GM23248 (cell line): ENCODE data around the gene MPV17L2. TPM values are rescaled to one million over a fixed set of nuclear protein-coding genes. Genes with fewer than 3 reads are reported as not detected.

Experiments used
- DNase-seq: peaks from one replicate; pipeline ENCODE4 v3.0.0-alpha.2; 2015
- H2AFZ ChIP-seq: fragments of 200-600 bp; sonication (generic); 2 replicates; pipeline ENCODE4 v1.6.1; 2016; ENCODE audit warnings: antibody characterized with exemption
- H3F3A ChIP-seq: fragments of 200-600 bp; sonication (generic); 2 replicates; pipeline ENCODE4 v1.6.1; 2016; ENCODE audit warnings: mild to moderate bottlenecking, antibody characterized with exemption, mixed run types; ENCODE audit not compliant: insufficient read depth
- H3K27ac ChIP-seq: fragments of 200-600 bp; sonication (generic); 2 replicates; pipeline ENCODE4 v1.5.1; 2016; ENCODE audit warnings: mild to moderate bottlenecking
- H3K27me3 ChIP-seq: fragments of 200-600 bp; sonication (generic); replicated peaks from 2 replicates; pipeline ENCODE4 v1.6.1; 2016; ENCODE audit warnings: mild to moderate bottlenecking; ENCODE audit not compliant: insufficient read depth
- H3K36me3 ChIP-seq: fragments of 200-600 bp; sonication (generic); 2 replicates; pipeline ENCODE4 v1.6.1; 2016; ENCODE audit warnings: low read depth, mild to moderate bottlenecking
- H3K4me1 ChIP-seq: fragments of 200-600 bp; sonication (generic); 2 replicates; pipeline ENCODE4 v1.6.1; 2016; ENCODE audit warnings: mild to moderate bottlenecking; ENCODE audit not compliant: insufficient read depth
- H3K4me2 ChIP-seq: fragments of 200-600 bp; sonication (generic); one replicate; pipeline ENCODE4 v1.6.1; 2016; ENCODE audit warnings: mild to moderate bottlenecking; ENCODE audit not compliant: unreplicated experiment
- H3K4me3 ChIP-seq: fragments of 200-600 bp; sonication (generic); 2 replicates; pipeline ENCODE4 v1.5.1; 2016; ENCODE audit warnings: mild to moderate bottlenecking
- H3K79me2 ChIP-seq: fragments of 200-600 bp; sonication (generic); 2 replicates; pipeline ENCODE4 v1.6.1; 2016; ENCODE audit warnings: mild to moderate bottlenecking; ENCODE audit not compliant: insufficient read depth
- H3K9ac ChIP-seq: fragments of 200-600 bp; sonication (generic); 2 replicates; pipeline ENCODE4 v1.6.1; 2016; ENCODE audit warnings: mild to moderate bottlenecking
- H3K9me2 ChIP-seq: fragments of 200-600 bp; sonication (generic); 2 replicates; pipeline ENCODE4 v1.6.1; 2016; ENCODE audit warnings: mixed run types, mild to moderate bottlenecking, moderate library complexity; ENCODE audit not compliant: insufficient read depth
- H3K9me3 ChIP-seq: fragments of 200-600 bp; sonication (generic); one replicate; pipeline ENCODE4 v1.6.1; 2017; ENCODE audit warnings: low read depth
- H4K20me1 ChIP-seq: fragments of 200-600 bp; sonication (generic); 2 replicates; pipeline ENCODE4 v1.6.0; 2016; ENCODE audit not compliant: insufficient read depth
- EZH2 ChIP-seq: fragments of 200-600 bp; sonication (generic); IDR thresholded peaks from 2 replicates; pipeline ENCODE4 v1.6.1; 2018; ENCODE audit warnings: antibody characterized with exemption, mild to moderate bottlenecking; ENCODE audit not compliant: insufficient read depth, poor library complexity, severe bottlenecking
- EZH2phosphoT487 ChIP-seq: fragments of 200-600 bp; sonication (generic); IDR thresholded peaks from 2 replicates; pipeline ENCODE4 v1.6.1; 2018; ENCODE audit warnings: antibody characterized with exemption, moderate library complexity, mild to moderate bottlenecking, low read depth; ENCODE audit not compliant: insufficient read depth
- WGBS, 2 experiments: methylation state at CpG; one replicate each; pipeline ENCODE4 v1.1.6; 2015 to 2017; ENCODE audit warnings: low lambda C conversion rate in 2 of 2, low coverage in 1 of 2; ENCODE audit errors: missing lambda C conversion rate in 2 of 2; 5-methylcytosine and 5-hydroxymethylcytosine counted together
- in situ Hi-C: fragments of 300-500 bp; cut with MboI; formaldehyde crosslinking; loops from 2 replicates; pipeline ENCODE4 v1.15.0; 2020
- polyA plus RNA-seq: library from polyadenylated mRNA; unstranded; fragments of >200 nt; fragmentation: Nextera tagmentation; extraction: Ambion mirVana; gene quantifications from 2 replicates; pipeline ENCODE4 v1.2.1, GENCODE V29; 2016
- total RNA-seq: library from RNA; depleted of rRNA; stranded (reverse); fragments of >200 nt; shearing (Covaris generic); gene quantifications from 2 replicates; pipeline ENCODE4 v1.2.3, GENCODE V29; 2014

The MPV17L2 gene
- total and polyA plus RNA-seq, 2 experiments from 2014 or later, result 21.0 to 43.2 TPM

DNA sequence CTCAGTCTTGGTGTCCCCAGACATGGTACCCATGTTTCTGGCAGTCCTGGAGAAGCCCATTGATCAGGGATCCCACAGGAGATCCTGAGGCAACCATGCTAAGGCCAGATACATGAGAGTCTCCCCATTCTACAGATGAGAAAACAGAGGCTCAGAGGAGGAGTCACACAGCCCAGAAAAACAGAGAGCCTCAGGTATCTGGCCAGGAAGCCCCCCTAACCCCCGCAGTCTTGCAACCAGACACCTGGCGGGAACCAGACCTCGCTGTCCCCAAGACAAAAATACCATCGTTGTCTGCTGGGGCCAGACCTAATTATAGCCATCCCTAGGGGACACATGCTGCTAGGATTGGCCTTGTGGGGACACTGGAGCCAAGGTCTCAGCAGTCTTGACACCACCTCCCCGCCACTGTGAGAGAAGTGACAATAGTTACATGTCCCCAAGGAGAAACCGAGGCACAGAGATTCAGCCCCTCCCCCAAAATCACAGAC, 34.8 kb downstream of the MPV17L2 start:
- H4K20me1 ChIP-seq, result no peaks in the 10 kb centered on the region
- no peak overlapping the region for H3K4me2 ChIP-seq
- H3K36me3 ChIP-seq, result no peaks in the 10 kb centered on the region
- H3K27ac ChIP-seq, result no peak overlapping the region
- H3F3A ChIP-seq, result no peaks in the 10 kb centered on the region
- in situ Hi-C loops, result no loop called here
- H3K9me2 ChIP-seq, result no peaks in the 10 kb centered on the region
- TF ChIP-seq EZH2, result no peak
- no peak for TF ChIP-seq EZH2phosphoT487
- no peak overlapping the region for H3K4me3 ChIP-seq
- H3K27me3 ChIP-seq, result peaks cover 12% of the 10 kb centered on the region
- 57 to 58% methylated on average over 6 of the region's 6 CpGs for WGBS, 2 experiments
- H2AFZ ChIP-seq, result no peak overlapping the region
- no peak overlapping the region for H3K9ac ChIP-seq
- no peaks in the 10 kb centered on the region for H3K9me3 ChIP-seq
- no peak for DNase-seq
- H3K4me1 ChIP-seq, result no peaks in the 10 kb centered on the region
- H3K79me2 ChIP-seq, result no peaks in the 10 kb centered on the region

DNA sequence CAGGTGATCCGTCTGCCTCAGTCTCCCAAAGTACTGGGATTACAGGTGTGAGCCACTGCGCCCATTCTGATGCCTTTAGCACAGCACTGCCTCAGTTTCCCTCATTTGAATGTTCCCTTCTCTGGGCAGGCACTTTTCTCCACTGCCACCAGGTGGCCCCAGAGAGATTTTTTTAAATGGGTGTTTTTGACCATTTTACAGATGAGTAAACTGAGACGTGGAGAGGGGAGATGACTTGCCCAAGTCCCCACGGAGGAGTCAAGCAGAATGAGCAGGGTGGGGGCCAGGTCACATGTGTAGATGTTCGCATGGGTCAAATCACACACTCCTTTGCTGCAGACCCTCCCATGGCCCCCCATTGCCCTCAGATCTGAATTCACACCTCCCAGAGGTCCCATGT, 36.5 kb downstream of the MPV17L2 start:
- Histone ChIP-seq H3K9ac (no peak overlapping the region), H3K9me3 (no peaks in the 10 kb centered on the region), H3K27ac (no peak overlapping the region), H3K4me2 (no peak overlapping the region), H3K9me2 (no peaks in the 10 kb centered on the region), H2AFZ (no peak overlapping the region), H3K79me2 (no peaks in the 10 kb centered on the region), H3F3A (no peaks in the 10 kb centered on the region), H3K4me1 (no peaks in the 10 kb centered on the region), H3K4me3 (no peak overlapping the region), H4K20me1 (no peaks in the 10 kb centered on the region), H3K27me3 (peaks cover 12% of the 10 kb centered on the region), H3K36me3 (no peaks in the 10 kb centered on the region)
- in situ Hi-C loops, result no loop called here
- DNase-seq, result no peak
- 32 to 41% methylated on average over 5 of the region's 5 CpGs for WGBS, 2 experiments
- no peak for TF ChIP-seq EZH2phosphoT487
- no peak for TF ChIP-seq EZH2

DNA sequence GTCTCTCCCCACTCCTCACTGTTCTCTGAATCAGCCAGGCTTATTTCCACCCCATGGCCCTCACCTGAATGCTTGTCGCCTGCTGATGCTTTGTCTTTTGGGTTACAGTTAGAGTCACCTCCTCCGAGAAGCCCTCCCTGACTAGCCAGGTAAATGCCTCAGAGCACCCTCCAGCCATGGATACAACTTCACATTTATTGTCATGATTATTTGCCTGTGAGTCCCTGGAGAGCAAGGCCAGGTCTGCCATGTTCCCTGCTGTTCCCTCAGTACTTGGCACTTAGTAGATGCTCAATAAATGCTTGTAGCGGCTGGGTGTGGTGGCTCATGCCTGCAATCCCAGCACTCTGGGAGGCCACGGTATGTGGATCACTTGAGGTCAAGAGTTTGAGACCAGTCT, 36.9 kb downstream of the MPV17L2 start:
- H4K20me1 ChIP-seq, result no peaks in the 10 kb centered on the region
- TF ChIP-seq EZH2 (no peak), EZH2phosphoT487 (no peak)
- H3K36me3 ChIP-seq, result no peaks in the 10 kb centered on the region
- no peak for DNase-seq
- no peak overlapping the region for H3K27ac ChIP-seq
- H3K9me2 ChIP-seq, result no peaks in the 10 kb centered on the region
- no peaks in the 10 kb centered on the region for H3K4me1 ChIP-seq
- H3K9me3 ChIP-seq, result no peaks in the 10 kb centered on the region
- 36 to 39% methylated on average over 4 of the region's 4 CpGs for WGBS, 2 experiments
- no peak overlapping the region for H3K4me2 ChIP-seq
- H3K79me2 ChIP-seq, result no peaks in the 10 kb centered on the region
- H3F3A ChIP-seq, result no peaks in the 10 kb centered on the region
- H3K9ac ChIP-seq, result no peak overlapping the region
- H3K4me3 ChIP-seq, result no peak overlapping the region
- in situ Hi-C loops, result no loop called here
- H3K27me3 ChIP-seq, result peaks cover 12% of the 10 kb centered on the region
- H2AFZ ChIP-seq, result no peak overlapping the region

- H2AFZ ChIP-seq, result no peak overlapping the region
- no peak overlapping the region for H3K9ac ChIP-seq
- no peak overlapping the region for H3K4me3 ChIP-seq
- in situ Hi-C loops, result no loop called here
- H3K27me3 ChIP-seq, result peaks cover 12% of the 10 kb centered on the region
- H3K4me1 ChIP-seq, result no peaks in the 10 kb centered on the region
- no peaks in the 10 kb centered on the region for H3K79me2 ChIP-seq
- no peak overlapping the region for H3K4me2 ChIP-seq
- no peaks in the 10 kb centered on the region for H3K36me3 ChIP-seq
- WGBS, 2 experiments, result 50 to 51% methylated on average over 17 to 18 of the region's 18 CpGs
- H3K27ac ChIP-seq, result no peak overlapping the region
- no peaks in the 10 kb centered on the region for H3K9me3 ChIP-seq
- H3F3A ChIP-seq, result no peaks in the 10 kb centered on the region
- no peak for TF ChIP-seq EZH2
- no peak for TF ChIP-seq EZH2phosphoT487
- DNase-seq, result peak; percentile 23
- no peaks in the 10 kb centered on the region for H4K20me1 ChIP-seq
- no peaks in the 10 kb centered on the region for H3K9me2 ChIP-seq
These were observed 38.1 kb downstream of the MPV17L2 start for GRCh38 chr19:18230941-18231734.
